HPDE6-E6E7 (cell line): ENCODE measurements around the gene CCDC102B.
"Not testable (repeated sequence)": the region's sequence is repeated elsewhere in the genome, so short reads cannot be mapped to it uniquely, and the experiment has no call there.

ENCODE experiments used
- DNase-seq: peaks from one replicate; pipeline ENCODE4 v3.0.0; 2011; ENCODE audit warnings: missing footprints; ENCODE audit errors: extremely low spot score

The CCDC102B gene

DNA sequence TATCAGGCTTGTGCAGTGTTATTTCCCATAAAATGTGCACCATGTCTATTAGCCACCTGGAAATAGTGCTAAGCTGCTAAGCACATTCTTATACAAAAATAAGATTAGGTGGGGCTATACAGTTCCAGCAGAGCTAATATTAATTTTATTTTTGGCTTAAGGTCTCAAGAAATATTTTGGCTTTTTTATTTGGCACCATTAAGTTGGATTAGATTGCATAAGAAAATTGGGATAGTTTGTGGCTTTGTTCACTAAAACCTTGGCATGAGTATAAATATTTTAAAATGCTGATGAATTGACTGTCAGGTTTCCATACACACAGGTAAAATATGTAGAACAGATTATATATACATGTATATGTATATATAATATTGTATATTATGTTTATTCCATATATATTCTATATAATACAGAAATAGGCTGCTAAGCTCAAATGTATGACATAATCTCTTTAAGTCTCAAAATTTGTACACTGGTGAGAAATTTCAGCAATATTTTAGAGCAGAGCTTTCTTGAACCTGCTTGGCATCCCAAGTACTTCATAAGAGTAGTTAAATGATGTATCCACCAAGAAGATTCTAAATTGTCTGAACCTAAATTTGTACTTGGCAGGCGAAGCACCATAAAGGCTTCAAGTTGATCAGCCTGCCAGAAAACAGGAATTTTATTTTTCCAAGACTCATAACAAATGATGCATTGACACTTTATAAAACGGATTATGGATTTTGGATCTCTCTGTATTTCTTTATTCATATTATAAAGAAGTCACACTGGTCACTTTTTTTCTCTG lies 32.6 kb downstream of the CCDC102B start:
- DNase-seq: no peak

DNA sequence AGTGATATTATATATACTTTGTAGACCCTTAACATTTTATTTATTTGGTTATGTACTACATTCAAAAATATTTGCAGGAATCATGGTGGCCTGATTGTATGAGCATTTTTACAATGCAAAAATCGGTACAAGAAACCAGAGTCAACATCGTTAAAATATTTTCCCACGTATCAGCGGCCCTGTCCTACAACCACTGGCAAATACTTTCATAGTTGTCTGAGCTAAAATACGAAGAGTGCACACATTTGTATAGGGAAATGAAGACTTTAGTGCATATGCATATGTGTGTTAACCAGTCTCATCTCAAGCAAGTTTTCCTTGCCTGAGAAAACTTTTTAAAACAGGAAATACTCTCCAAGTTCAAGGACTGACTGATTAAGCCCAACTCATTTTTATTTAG lies 35.9 kb downstream of the CCDC102B start:
- no peak for DNase-seq

DNA sequence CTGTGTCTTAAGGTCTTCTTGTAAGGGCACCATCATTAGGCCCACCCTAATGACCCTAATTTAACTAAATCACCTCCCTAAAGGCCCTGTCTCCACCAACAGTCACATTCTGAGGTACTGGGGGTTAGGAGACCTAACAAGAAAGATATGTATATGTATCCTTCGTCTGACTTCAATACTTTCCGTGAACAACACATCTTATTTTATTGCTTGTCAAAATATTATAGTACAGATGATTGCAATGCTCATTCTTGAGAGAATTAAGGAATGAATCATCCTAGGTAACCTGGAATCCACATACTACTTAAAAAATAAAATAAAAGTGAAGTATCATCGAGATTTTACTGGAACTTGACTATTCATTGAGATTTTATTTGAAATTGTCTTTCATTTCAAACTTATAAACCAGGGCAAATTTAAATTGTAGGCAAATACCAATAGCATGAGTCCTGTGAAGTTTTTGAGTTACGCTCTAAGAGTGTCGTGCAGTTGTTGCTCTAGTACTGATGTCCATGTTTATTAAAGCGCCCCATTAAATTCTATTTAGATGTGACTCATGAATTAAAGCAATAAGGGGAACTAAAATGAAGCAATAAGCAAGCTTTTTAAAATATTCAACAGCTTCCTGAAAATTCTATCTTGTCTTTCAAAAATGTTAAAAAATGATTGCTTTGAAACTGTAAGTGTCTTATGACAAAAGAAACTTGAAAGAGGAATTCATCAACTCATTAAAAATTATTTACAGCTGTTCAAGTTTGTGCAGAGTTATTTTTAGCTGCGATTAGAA lies 40.0 kb downstream of the CCDC102B start:
- no peak for DNase-seq

DNA sequence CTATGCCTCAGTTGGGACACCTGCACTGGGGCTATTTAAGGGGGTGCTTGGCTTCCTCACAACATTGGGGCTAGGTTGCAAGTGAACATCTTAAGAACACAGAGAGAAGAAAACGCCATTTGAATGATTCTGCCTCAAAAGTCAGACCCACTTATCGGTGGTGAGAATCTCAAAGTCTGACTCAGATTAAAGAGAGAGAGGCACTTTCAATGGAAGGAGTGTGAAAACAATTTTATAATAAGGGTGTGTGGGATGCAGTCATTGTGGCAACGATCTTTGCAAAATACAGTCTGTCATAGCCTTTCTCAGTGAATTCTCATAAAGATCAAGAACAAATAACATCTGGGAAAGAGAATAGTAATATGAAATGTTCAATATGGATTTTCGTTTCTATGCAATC lies 41.8 kb downstream of the CCDC102B start:
- no peak for DNase-seq

DNA sequence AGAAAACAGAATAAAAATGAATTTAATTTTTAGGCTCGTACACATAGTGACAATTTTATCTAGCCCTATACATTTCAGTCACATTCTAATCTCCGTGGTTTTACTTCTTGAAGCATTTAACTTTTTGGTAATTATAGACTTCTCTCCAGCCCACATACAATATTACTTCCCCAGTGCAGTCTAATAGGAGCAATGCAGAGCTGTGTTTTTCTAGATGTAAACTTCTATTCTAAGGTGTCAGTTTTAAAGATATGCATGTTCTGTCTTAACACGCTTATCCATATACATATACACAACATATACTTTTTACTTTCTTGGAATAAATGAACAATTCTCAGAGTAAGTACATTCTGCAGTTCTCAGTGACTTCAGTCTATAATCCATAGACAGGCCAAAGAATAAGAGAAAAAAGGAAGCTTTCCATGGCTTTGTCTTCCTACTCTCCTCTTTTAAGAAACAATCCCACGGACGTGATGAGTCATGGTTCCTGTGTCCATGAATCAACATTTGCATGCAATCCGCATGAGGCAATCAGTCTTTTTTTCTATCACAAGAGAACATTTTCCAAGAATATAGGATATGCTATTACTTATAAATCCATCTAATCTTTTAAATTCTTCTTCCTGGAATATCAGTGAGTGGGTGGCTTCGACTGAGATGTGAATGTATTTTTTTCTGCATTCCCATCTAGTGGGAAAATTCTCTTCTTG lies 42.8 kb downstream of the CCDC102B start:
- peak; percentile 31 for DNase-seq

DNA sequence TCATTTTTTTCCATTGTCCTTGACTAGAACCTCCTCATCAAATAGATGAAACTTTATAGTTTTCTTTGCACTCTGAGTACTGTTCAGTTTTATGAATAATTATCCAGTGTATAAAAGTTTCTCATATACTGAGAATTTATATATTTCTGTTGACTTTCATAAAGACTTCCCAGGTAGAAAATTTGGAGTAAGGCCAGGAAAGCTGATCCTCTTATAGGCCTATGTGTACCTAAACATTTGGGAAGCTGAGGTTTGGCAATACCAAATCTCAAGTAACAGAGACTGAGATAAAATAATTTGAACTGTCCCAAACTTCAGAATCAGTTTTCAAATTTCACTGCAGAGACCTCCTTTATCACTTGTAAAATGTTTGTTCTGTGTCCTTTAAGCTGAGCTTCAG lies 43.4 kb downstream of the CCDC102B start:
- no peak for DNase-seq

DNA sequence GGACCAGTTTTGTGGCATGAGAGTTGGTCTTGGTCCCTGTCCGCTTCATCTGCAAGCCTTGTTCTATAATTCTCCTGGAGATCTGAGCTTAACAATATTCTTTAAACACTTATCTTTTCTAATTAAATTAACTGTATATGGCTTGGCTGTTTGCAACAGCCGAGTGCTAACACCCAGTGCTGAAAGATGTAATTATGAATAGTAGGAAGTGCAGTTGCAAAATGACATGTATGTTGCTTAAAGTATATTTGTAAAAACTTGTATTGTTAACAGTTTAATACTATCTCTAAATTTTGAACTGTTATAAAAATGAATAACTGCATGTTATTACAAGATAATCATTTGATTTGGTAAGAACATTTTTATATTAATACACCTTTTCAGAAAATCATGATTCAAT lies 45.1 kb downstream of the CCDC102B start:
- no peak for DNase-seq

DNA sequence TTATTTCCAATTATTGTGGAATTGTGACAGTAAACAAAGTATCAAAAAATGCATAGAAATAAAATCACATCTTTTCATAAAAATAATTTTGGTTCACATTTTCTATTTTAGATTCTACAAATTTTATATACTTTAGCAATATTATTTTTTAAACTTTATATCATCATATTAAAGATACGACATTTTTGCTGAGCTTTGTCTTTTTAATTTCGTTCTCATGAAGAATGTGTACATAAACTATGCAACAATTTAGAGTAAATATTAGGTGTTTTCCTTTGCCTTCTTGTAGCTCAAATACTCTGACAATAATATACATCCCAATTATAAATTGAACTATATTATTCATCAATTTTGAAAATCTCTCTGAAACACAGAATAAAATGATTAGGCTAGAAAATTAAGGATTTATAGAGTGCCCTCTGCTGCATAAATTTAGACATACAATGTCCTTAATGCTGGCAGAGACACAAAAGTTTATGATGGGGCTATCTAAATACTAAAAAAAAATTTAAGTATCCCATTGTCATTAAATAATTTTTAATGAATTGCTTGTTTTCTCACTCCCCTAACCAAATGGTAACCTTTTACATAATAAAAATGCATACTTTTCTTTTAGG lies 45.7 kb downstream of the CCDC102B start:
- no peak for DNase-seq

DNA sequence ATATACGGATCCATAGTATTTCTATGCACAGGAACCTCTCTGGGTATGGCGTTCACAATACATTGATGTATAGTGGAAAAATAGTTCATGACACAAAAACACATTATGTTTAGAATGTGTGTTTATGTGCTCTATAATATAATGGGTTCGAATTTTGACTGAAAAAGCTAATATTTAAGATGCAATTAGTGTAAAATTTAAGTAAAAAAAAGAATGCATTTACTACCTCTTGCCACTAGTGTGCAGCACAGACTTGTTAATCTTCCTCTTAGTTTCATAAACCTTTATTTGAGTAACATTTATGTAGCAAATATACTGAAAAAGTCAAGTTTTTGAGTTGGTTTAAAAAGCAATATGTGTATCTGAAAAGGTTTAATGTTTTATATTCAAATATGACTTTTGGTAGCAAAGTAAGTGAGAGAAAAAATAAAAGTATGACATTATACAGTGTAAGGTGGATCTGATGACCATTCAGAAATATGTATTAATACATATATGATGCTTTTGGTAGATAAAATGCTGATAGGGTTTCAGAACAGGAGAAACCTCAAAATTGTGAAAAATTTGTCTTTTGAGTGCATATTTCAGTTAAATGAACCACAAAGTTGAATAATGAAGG lies 49.4 kb downstream of the CCDC102B start:
- DNase-seq: no peak

DNA sequence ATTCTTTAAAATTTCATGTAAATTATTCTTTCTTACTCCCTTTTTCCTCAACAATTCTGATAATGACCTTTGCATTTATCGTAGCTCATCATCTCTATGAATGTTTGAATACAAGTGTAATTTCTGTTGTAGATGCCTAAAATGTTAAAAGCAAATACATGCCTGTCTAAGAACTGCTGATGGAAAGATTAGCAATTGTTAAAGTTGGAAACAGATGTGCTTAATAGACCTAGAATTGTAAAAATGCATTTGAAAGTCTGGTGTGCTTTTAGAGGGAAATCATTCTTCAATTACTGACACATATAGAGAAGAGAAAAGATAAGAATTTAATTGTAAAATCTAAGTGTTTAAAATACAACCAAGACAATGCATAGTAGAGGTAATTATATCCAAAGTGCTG lies 50.4 kb downstream of the CCDC102B start:
- DNase-seq: no peak

DNA sequence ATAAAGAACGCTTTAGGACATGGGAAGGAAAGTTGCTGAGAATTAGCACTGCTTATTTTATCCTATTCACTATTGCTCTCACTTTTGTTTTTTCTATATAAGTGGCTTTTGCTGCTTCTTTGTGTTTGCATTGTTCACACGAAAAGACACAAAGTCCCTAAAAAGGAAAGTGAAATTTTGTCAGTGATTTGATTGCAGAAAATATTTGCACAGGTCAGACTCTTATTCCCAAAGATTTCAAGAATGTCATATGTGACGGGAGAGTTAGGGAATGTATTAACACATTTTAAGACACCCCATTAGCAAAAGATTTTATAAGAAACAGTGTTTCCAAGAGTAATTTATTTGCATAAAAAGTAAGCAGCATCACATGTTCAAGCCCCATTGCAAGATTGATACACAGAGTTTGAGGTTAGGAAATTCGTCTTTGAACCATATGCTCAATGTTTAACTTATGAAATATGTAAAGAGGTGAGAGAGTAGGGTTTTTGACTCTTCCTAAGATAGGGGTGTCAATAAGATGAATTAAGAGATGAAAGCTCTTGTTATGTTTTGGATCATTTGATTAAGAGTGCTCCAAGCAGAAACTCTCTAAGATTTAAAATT lies 57.0 kb downstream of the CCDC102B start:
- no peak for DNase-seq

DNA sequence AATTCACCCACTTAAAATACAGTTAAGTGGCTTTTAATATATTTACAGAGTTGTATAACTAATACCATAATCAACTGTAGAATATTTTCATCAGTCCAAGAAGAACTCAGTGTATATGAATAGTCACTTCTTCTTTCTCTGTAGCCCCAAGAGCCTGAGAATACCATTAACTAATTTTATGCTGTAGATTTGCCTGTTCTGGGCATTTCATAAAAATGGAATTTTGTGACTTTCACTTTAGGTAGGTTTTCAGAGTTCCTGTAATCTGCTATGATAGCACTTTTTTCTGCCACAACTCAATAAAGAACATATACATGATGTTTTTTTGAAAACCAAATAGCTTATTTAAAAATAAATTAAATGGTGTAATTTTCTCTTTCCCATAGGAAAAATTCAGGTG lies 57.6 kb downstream of the CCDC102B start:
- DNase-seq: no peak

DNA sequence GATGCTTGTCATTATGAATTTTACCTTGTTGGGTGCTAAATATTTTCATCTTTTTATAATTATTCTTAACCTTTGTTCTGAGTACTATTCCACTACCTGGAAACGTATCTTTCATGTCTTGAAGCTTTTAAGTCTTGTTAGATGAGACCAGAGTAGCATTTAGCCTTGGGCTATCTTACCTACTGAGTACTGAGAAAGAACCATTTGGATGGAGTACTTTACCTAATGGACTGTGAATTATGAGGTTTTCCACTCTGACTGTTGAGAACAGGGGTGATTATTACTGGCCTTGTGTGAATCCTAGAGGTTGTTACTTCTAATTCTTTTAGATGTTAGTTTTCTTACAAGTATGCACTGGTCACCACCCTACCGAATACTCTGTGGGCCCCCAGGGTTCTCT lies 63.5 kb downstream of the CCDC102B start:
- no peak for DNase-seq

DNA sequence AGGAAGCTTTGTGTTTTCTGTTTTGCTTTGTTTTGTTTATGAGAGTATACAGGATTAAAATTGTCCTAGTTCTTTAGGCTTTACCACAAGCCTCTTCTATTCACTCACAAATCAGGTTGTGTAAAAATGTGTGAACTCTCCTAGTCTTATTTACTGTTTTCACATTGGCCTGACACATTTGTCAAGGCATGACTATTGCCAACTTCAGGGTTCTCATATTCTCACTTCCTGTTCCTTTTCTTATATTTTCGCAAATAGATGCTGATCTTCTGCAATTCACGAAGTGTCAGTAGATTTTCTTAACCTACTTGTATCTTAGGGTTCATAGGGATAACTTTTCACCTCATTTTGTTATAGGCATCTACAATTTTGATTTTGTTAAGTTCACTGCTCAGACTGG lies 67.1 kb downstream of the CCDC102B start:
- no peak for DNase-seq

DNA sequence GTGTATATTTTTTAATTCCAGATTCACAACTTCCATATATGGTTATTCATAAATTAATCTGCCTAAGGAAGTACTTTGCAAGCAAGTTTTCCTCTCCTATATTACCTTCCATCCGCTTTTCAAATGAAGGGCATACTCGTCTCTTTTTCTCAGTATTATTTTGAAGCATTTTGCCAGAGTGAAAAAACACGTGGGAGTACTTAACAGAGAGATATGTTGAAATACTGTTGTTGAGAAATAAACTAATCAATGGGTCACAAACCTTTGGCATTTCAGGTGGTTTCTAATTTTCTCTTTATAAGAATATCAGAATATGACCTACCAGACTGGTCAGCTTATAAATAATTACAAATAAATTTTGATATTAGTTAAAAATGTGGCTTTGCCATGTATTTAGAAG lies 67.6 kb downstream of the CCDC102B start:
- DNase-seq: no peak

DNA sequence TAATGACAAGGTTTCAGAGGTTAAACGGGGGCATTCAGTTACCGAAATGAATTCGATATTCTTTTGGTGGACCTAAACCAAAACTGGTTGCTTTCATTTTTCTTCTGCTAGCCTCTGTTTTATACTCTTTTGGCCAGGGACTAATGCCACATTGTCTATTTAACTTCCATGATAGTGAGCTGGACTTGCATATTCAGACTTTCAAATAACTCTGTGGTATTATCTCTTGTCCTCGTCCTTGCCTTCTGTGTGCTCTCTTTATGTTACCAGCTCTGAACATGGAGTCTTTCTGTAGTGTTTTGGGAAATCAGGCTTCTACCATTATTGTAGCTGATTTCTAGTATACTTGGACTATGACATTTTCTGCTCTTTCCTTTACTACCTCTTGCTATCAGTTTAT lies 75.1 kb downstream of the CCDC102B start:
- no peak for DNase-seq

DNA sequence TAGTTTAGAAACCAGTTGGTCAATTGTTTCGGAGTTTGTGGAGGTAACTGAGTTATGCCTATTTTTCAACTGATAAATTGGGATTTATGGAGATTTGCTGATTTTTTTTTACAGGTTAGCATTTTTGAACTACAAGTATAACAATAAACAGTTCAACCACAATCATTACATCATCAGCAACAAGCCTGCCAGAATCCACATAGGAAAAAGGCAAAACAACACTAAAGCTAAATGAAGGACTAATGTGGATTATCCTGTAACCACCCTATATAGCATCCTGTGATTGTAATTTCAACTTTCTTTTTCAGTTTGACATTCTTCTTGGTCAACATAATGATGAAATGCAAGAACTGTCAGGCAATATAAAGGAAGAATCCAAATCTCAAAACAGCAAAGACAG lies 76.5 kb downstream of the CCDC102B start:
- DNase-seq: no peak

DNA sequence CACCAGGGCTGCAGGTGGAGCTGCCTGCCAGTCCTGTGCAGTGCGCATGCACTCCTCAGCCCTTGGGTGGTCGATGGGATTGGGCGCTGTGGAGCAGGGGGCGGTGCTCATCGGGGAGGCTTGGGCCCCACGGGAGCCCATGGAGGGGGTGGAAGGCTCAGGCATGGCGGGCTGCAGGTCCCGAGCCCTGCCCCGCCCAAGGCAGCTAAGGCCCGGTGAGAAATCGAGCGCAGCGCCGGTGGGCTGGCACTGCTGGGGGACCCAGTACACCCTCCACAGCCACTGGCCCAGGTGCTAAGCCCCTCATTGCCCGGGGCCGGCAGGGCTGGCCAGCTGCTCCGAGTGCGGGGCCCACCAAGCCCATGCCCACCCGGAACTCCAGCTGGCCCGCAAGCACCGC lies 82.1 kb downstream of the CCDC102B start:
- not testable (repeated sequence) for DNase-seq

DNA sequence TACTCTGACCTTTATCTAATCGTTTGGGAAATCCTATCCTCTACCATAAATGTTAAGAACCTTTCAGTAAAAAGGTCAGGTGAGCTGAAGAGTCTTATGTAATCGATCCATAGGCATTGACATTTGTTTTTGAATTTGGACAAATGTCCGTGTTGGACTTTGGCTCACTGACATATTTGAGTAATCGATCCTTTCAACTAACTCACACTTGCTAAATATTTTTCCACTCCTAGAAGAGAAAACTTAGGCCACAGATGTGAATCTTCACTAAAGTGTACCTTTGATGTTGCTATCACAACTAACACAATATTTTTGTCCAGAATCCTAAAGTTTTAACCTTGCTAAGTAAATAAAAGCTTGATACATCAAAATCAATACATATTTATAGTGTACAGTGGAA lies 89.5 kb downstream of the CCDC102B start:
- DNase-seq: no peak

DNA sequence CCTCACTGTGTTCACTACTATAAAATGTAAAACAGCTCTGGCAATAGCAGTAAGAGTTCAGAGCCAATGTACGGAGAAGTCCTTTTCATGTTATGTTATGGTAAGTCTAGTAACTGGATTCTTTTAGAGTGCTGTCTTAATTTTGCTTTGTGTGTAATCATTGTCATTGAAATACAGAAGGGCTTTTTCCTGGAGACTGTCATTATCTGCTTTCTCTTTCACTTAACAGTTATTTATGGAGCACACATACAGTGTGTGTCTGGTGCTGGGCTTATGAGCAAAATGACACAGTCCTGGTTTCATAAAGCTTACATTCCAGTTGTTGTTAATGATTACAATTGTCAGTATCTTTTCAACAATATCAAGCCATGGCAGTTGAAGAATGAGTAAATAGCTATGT lies 95.5 kb downstream of the CCDC102B start:
- no peak for DNase-seq

DNA sequence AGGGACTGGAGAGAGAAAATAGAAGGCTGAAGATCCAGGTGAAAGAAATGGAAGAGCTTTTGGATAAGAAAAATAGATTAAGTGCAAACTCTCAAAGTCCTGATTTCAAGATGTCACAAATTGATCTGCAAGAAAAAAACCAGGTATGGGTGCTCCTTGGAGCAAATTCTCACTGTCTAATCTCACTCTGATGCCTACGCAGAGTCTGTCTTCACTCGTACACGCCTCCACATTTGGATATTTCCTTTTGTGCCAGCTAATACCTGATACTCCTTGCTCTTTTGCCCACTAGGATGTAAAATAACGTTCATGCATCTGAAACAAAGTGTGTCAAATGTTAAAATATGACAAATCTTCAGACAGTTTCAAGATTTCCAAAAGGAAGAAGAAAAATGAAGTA lies 99.4 kb downstream of the CCDC102B start:
- no peak for DNase-seq
